Measurements from ENCODE around the gene GLI2.
A peak's percentile ranks its signal among the peaks of the same experiment; 100 is the strongest.

GLI2 gene

DNA sequence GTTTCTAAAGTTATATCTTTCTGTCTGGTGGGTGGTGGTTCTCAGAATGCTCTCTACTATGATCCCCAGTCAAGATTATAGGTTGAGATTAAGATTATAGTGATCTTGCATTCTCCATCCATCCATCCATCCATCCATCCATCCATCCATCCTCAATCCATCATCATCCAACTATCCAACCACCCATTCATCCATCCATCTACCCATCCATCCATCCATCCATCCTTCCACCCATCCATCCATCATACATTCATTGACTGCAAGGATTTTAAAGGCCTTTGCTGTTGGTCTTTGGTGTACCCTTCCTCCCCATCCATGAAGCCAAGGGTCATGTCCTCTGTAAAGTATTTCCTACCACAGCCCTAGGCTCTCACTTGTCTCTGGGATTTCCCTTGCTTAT lies 13.1 kb downstream of the GLI2 start:
- peaks cover 24% of the 10 kb centered on the region for H3K36me3 ChIP-seq (ENCODE audit: insufficient read depth, insufficient read length, low read length)
- H3K9me3 ChIP-seq (ENCODE audit: insufficient read depth, low read length) = no peaks in the 10 kb centered on the region
- TF ChIP-seq ZNF274 (IDR thresholded peaks at IDR 0.05; ENCODE audit: low read depth, low read length) (no peak), YY1 (IDR thresholded peaks at IDR 0.05; ENCODE audit: insufficient read depth, insufficient read length) (no peak), SUZ12 (IDR thresholded peaks at IDR 0.05; ENCODE audit: extremely low read depth, insufficient read depth, insufficient read length) (no peak)
- no peaks in the 10 kb centered on the region for H3K27me3 ChIP-seq (ENCODE audit: insufficient read depth, insufficient read length)
- no peak overlapping the region for H3K4me3 ChIP-seq (ENCODE audit: insufficient read length, low read depth)
- peaks cover 26% of the 10 kb centered on the region for H3K4me1 ChIP-seq (ENCODE audit: insufficient read depth, insufficient read length)
- no peak for DNase-seq (ENCODE audit: low read depth, low spot score)
- no peak overlapping the region for H3K9ac ChIP-seq (ENCODE audit: insufficient read length, low read depth)

DNA sequence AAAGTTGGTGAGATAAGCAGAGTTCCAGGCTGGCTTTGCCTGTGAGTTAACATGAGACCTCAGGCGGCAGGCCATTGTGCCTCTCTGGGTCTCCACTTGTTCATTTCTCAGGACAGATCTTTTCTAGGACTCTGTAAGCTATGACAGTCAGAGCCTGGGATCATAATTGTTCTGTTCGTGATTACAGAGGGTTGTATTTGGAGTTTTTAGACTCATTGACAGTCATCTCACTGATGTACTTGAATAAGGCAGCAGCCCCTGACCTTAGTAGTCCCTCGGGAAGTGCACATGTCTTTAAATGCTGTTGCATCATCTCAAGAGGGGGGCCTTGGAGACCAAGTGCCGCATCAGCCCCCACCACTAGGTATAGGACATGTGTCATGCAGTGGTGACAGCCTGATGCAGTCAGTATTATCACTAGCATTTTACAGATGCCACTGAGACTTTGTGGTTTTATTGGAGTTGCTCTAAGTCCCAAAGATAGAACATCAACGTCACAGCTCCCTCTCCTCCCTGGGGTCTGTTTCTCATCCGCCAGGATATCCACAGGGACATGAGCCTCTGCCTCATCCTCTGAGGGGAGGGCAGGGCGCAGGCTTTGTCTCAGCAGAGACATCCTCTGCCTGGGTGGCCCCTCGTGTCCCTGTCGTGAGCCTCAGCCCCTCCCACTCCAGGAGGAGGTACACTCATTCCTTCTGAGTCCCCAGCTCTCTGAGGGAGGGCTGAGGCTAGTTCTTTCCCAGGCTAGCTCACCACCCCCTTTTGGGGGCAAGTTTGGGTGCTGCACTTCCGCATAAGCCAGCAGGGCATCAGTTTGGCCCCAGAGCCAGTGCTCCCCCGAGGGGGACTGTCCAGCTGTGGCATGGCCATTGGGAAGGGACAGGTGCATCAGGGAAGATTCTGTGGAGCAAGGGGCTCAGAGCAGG lies 14.1 kb downstream of the GLI2 start:
- no peaks in the 10 kb centered on the region for H3K9me3 ChIP-seq (ENCODE audit: insufficient read depth, low read length)
- no peak for TF ChIP-seq SUZ12 (IDR thresholded peaks at IDR 0.05; ENCODE audit: extremely low read depth, insufficient read depth, insufficient read length)
- TF ChIP-seq ZNF274 (IDR thresholded peaks at IDR 0.05; ENCODE audit: low read depth, low read length) = no peak
- TF ChIP-seq YY1 (IDR thresholded peaks at IDR 0.05; ENCODE audit: insufficient read depth, insufficient read length) = no peak
- H3K9ac ChIP-seq (ENCODE audit: insufficient read length, low read depth) = no peak overlapping the region
- peaks cover 24% of the 10 kb centered on the region for H3K36me3 ChIP-seq (ENCODE audit: insufficient read depth, insufficient read length, low read length)
- no peaks in the 10 kb centered on the region for H3K27me3 ChIP-seq (ENCODE audit: insufficient read depth, insufficient read length)
- H3K4me3 ChIP-seq (ENCODE audit: insufficient read length, low read depth) = no peak overlapping the region
- DNase-seq (ENCODE audit: low read depth, low spot score) = no peak
- peaks cover 26% of the 10 kb centered on the region for H3K4me1 ChIP-seq (ENCODE audit: insufficient read depth, insufficient read length)

DNA sequence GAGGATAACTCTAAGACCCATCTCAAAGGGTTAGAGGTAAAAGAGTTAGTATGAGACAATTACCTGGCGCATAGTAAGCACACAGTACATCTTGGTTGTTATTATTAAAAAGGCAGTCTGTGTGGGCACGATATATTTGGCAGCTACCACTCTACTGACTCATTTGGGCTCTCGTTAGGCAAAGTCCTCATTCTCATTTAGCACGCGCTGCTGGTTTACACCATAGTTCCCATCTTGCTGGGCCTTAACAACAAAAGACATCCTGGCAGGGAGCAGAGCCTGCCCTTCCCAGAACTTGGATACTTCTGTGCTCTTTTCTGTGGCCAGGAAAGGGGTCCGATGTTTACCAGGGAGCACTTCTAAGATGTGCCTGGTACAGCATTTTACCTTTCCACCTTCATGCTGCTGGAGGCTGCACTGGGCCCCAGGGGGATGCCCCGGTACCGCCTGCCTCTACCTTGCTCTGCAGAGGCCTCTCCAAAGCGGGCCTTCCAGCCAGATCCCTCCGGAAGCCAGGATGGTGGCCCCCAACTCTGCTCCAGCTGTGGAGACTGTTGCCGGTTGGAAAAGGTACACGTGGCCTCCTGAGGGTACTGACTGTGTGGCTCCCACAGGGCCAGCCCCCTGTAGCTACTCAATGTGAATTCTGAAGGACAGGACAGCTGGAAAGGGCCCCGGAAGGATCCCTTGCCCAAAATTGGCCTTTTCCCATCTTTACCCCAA lies 15.0 kb downstream of the GLI2 start:
- peaks cover 26% of the 10 kb centered on the region for H3K4me1 ChIP-seq (ENCODE audit: insufficient read depth, insufficient read length)
- H3K9ac ChIP-seq (ENCODE audit: insufficient read length, low read depth) = no peak overlapping the region
- TF ChIP-seq YY1 (IDR thresholded peaks at IDR 0.05; ENCODE audit: insufficient read depth, insufficient read length) = no peak
- no peak for TF ChIP-seq SUZ12 (IDR thresholded peaks at IDR 0.05; ENCODE audit: extremely low read depth, insufficient read depth, insufficient read length)
- no peak for TF ChIP-seq ZNF274 (IDR thresholded peaks at IDR 0.05; ENCODE audit: low read depth, low read length)
- no peak for DNase-seq (ENCODE audit: low read depth, low spot score)
- H3K4me3 ChIP-seq (ENCODE audit: insufficient read length, low read depth) = no peak overlapping the region
- H3K36me3 ChIP-seq (ENCODE audit: insufficient read depth, insufficient read length, low read length) = peaks cover 16% of the 10 kb centered on the region
- no peaks in the 10 kb centered on the region for H3K27me3 ChIP-seq (ENCODE audit: insufficient read depth, insufficient read length)
- H3K9me3 ChIP-seq (ENCODE audit: insufficient read depth, low read length) = no peaks in the 10 kb centered on the region

DNA sequence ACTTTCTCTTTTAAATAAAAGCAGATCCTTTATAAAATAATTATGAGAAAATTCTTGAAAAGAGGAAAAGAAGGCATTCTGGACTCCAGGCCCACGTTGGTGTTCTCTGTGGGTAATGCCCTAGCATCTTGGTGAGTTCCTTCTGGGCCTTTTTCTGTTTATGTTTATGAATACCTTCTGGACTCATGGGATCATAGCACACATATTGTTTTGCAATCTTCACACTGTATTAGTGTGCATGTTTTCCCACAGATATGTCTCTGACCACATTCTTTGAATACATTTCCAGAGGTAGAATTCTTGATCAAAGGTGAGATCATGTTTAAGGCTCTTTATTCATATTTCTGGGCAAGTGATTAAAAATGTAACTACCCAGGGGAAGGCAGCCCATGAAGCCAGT lies 15.9 kb downstream of the GLI2 start:
- peaks cover 26% of the 10 kb centered on the region for H3K4me1 ChIP-seq (ENCODE audit: insufficient read depth, insufficient read length)
- no peaks in the 10 kb centered on the region for H3K27me3 ChIP-seq (ENCODE audit: insufficient read depth, insufficient read length)
- TF ChIP-seq ZNF274 (IDR thresholded peaks at IDR 0.05; ENCODE audit: low read depth, low read length) (no peak), YY1 (IDR thresholded peaks at IDR 0.05; ENCODE audit: insufficient read depth, insufficient read length) (no peak), SUZ12 (IDR thresholded peaks at IDR 0.05; ENCODE audit: extremely low read depth, insufficient read depth, insufficient read length) (no peak)
- H3K36me3 ChIP-seq (ENCODE audit: insufficient read depth, insufficient read length, low read length) = peaks cover 10% of the 10 kb centered on the region
- no peaks in the 10 kb centered on the region for H3K9me3 ChIP-seq (ENCODE audit: insufficient read depth, low read length)
- no peak overlapping the region for H3K4me3 ChIP-seq (ENCODE audit: insufficient read length, low read depth)
- no peak for DNase-seq (ENCODE audit: low read depth, low spot score)
- H3K9ac ChIP-seq (ENCODE audit: insufficient read length, low read depth) = no peak overlapping the region

DNA sequence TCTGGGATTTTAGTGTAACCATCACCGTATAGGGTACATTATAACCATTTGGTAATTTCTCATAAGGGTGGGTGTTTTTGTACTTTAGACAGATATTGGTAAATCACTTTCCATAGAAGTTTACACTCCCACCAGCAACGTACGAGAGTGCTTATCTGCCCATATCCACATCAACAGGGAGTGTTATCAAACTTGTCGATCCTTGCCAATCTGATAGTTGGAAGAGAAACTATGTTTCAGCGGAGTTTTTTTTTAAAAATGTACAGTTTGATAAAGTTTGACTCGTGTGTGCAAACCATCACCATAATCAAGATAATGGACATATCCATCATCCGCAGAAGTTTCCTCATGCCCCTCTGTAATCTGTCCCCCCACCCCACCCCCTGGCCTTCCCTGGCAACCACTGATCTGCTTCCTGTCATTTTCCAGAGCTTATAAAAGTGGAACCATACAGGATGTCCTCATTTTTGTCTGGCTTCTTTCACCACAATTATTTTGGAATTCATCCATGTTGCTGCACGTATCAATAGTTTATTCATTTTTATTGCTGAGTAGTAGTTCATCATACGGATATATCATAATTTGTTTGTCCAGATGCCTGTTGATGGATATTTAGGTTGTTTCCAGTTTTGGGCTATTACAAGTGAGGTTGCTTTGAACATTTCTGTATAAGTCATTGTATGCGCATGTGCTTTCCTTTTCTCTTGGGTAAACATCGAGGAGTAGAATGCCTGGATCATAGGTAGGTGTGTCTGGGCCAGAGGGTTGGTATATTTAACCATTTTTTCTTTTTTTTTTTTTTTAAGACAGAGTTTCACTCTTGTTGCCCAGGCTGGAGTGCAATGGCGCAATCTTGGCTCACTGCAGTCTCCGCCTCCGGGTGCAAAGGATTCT lies 18.6 kb downstream of the GLI2 start:
- Histone ChIP-seq H3K27me3 (ENCODE audit: insufficient read depth, insufficient read length) (no peaks in the 10 kb centered on the region), H3K4me3 (ENCODE audit: insufficient read length, low read depth) (no peak overlapping the region), H3K4me1 (ENCODE audit: insufficient read depth, insufficient read length) (peaks cover 31% of the 10 kb centered on the region), H3K9ac (ENCODE audit: insufficient read length, low read depth) (no peak overlapping the region), H3K36me3 (ENCODE audit: insufficient read depth, insufficient read length, low read length) (peaks cover 10% of the 10 kb centered on the region), H3K9me3 (ENCODE audit: insufficient read depth, low read length) (no peaks in the 10 kb centered on the region)
- TF ChIP-seq ZNF274 (IDR thresholded peaks at IDR 0.05; ENCODE audit: low read depth, low read length) (no peak), YY1 (IDR thresholded peaks at IDR 0.05; ENCODE audit: insufficient read depth, insufficient read length) (no peak), SUZ12 (IDR thresholded peaks at IDR 0.05; ENCODE audit: extremely low read depth, insufficient read depth, insufficient read length) (no peak)
- no peak for DNase-seq (ENCODE audit: low read depth, low spot score)

DNA sequence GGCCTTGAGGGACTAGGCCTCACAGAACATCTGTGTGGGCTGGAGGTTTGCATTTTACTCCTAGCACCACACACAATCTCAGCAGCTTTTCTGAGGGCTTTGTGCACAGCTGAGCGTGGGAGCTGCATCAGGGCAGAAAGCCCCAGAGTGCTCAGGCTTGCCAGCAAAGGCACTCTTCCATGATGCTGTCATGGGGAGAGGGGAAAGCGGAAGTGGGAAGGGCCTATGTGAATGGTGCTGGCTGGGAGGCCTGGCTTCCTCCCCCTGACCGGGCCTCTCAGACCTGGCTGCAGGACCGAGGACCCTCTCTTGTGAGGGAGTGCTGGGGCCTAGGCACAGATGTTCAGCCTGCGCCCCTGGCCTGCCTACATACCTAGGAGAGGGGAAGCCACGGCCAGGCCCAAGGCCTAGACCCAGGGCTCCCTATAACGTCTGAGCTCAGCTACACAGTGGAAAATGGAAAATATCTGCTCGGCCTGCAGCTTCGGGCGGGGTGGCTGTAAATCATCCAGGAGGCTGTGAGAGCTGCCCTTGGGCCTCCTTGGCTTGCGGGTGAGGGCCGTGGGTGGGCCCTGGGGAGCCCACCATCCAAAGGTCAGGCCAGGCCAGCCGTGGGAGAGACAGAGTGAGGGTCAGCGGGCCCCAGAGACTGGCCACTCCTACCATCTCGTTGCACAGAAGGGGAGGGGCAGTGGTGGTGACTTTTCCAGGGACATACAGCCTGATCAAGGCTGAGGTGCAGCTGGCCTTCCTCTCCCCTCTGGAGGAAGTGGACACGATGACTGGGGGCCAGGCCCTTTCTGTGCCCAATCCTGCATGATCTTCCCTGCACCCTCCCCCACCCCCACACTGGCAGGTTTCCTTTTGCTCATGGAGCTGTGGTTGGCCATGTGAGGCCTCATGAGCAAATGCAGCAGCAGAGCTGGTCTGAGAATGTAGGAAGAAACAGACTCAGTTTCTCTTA lies 22.8 kb downstream of the GLI2 start:
- DNase-seq (ENCODE audit: low read depth, low spot score) = no peak
- H3K4me1 ChIP-seq (ENCODE audit: insufficient read depth, insufficient read length) = peaks cover 38% of the 10 kb centered on the region
- H3K9ac ChIP-seq (ENCODE audit: insufficient read length, low read depth) = peak overlapping the region; percentile 11
- H3K27me3 ChIP-seq (ENCODE audit: insufficient read depth, insufficient read length) = no peaks in the 10 kb centered on the region
- no peak overlapping the region for H3K4me3 ChIP-seq (ENCODE audit: insufficient read length, low read depth)
- H3K9me3 ChIP-seq (ENCODE audit: insufficient read depth, low read length) = no peaks in the 10 kb centered on the region
- TF ChIP-seq YY1 (IDR thresholded peaks at IDR 0.05; ENCODE audit: insufficient read depth, insufficient read length) (no peak), SUZ12 (IDR thresholded peaks at IDR 0.05; ENCODE audit: extremely low read depth, insufficient read depth, insufficient read length) (no peak), ZNF274 (IDR thresholded peaks at IDR 0.05; ENCODE audit: low read depth, low read length) (no peak)
- H3K36me3 ChIP-seq (ENCODE audit: insufficient read depth, insufficient read length, low read length) = peaks cover 20% of the 10 kb centered on the region
